MCF 10A (cell line): Measurements from ENCODE around the gene LRRC45. TPM values are rescaled to one million over a fixed set of nuclear protein-coding genes. Genes with fewer than 3 reads are reported as not detected.
"Not testable (repeated sequence)": the region's sequence is repeated elsewhere in the genome, so short reads cannot be mapped to it uniquely, and the experiment has no call there.

Source experiments
- BruUV-seq: library from RNA; stranded (reverse); fragments of 400-500 nt; replicated peaks from 2 replicates; lab custom pipeline; 2021; lab: Mats Ljungman, UMichigan
- CTCF ChIA-PET: fragments of 300-600 bp; sonication (Branson Sonifier 250); formaldehyde crosslinking; extraction: SDS; loops from one replicate; lab custom pipeline; 2021; ENCODE audit warnings: antibody characterized with exemption, inconsistent platforms; lab: Yijun Ruan, JAX
- POLR2A ChIA-PET: fragments of 300-600, 350-650 bp; sonication (Branson Sonifier 250); formaldehyde crosslinking; extraction: SDS; loops from one replicate; lab custom pipeline; 2020; ENCODE audit warnings: antibody characterized with exemption, inconsistent platforms; lab: Yijun Ruan, JAX
- DNase-seq: peaks from one replicate; pipeline ENCODE4 v3.0.0-alpha.2; 2018; ENCODE audit not compliant: unreplicated experiment
- H3K27ac Mint-ChIP-seq: one replicate; pipeline ENCODE4 v1.8.0; 2022; ENCODE audit warnings: mild to moderate bottlenecking, low read depth, mixed read lengths; ENCODE audit not compliant: unreplicated experiment
- H3K27me3 Mint-ChIP-seq: one replicate; pipeline ENCODE4 v1.8.0; 2022; ENCODE audit warnings: mixed read lengths; ENCODE audit not compliant: insufficient read depth, unreplicated experiment
- H3K36me3 Mint-ChIP-seq: one replicate; pipeline ENCODE4 v1.8.0; 2022; ENCODE audit warnings: mild to moderate bottlenecking, moderate library complexity, mixed read lengths; ENCODE audit not compliant: insufficient read depth, unreplicated experiment
- H3K4me1 Mint-ChIP-seq: one replicate; pipeline ENCODE4 v1.8.0; 2022; ENCODE audit warnings: mixed read lengths; ENCODE audit not compliant: insufficient read depth, unreplicated experiment
- H3K4me3 Mint-ChIP-seq: one replicate; pipeline ENCODE4 v1.8.0; 2022; ENCODE audit warnings: mild to moderate bottlenecking, moderate library complexity, mixed read lengths; ENCODE audit not compliant: unreplicated experiment
- H3K9me3 Mint-ChIP-seq: one replicate; pipeline ENCODE4 v1.8.0; 2022; ENCODE audit warnings: mixed read lengths; ENCODE audit not compliant: unreplicated experiment
- CTCF ChIP-seq: fragments of 200-600 bp; IDR thresholded peaks from one replicate; pipeline ENCODE4 v1.8.0; 2022; ENCODE audit warnings: antibody characterized with exemption, mild to moderate bottlenecking; ENCODE audit not compliant: unreplicated experiment
- intact Hi-C: fragments of 100-400 bp; cut with micrococcal nuclease; formaldehyde crosslinking; loops from 2 replicates; pipeline ENCODE4 v1.14.1; 2022
- total RNA-seq: library from RNA; stranded (reverse); gene quantifications from 2 replicates; pipeline ENCODE4 v1.2.3, GENCODE V29; 2022

Gene LRRC45
- total RNA-seq, 1 experiment from 2014 or later, result 3.4 TPM

- POLR2A ChIA-PET, result interaction anchor here (0.6 to 5.0 kb wide), 11 partner anchors 10 to 210 kb away, joined by 3 to 55 read pairs (median 4); no protein-coding TSS in a partner anchor
- intact Hi-C loops, result no loop called here
- TF ChIP-seq CTCF, result no peak
- Mint-ChIP-seq H3K4me3 (peak overlapping the region; percentile 97), H3K27me3 (no peaks in the 10 kb centered on the region), H3K4me1 (peaks cover 29% of the 10 kb centered on the region), H3K36me3 (peaks cover 15% of the 10 kb centered on the region), H3K9me3 (no peaks in the 10 kb centered on the region), H3K27ac (peak overlapping the region; percentile 61)
- DNase-seq, result peak; percentile 57
- BruUV-seq, result no TSS peak
- CTCF ChIA-PET, result interaction anchor here (0.6 to 2.1 kb wide), 7 partner anchors 11 to 1205 kb away, joined by 3 to 7 read pairs (median 4); no protein-coding TSS in a partner anchor
Observed at GRCh38 chr17:81980707-81981343, 42.3 kb upstream of the LRRC45 start.

GRCh38 chr17:81981511-81981910 lies 41.6 kb upstream of the LRRC45 start:
- DNase-seq, result peak; percentile 44
- Mint-ChIP-seq H3K36me3 (peaks cover 22% of the 10 kb centered on the region), H3K4me1 (peaks cover 29% of the 10 kb centered on the region), H3K27ac (peak overlapping the region; percentile 61)
- H3K27me3 Mint-ChIP-seq, intact Hi-C loops, H3K4me3 Mint-ChIP-seq, BruUV-seq, H3K9me3 Mint-ChIP-seq: not testable (repeated sequence)
- POLR2A ChIA-PET, result interaction anchor here (1.2 to 5.0 kb wide), 4 partner anchors 10 to 64 kb away, joined by 4 to 55 read pairs (median 10); no protein-coding TSS in a partner anchor
- CTCF ChIA-PET, result interaction anchor here (0.6 to 2.1 kb wide), 4 partner anchors 22 to 112 kb away, joined by 3 to 7 read pairs (median 3); no protein-coding TSS in a partner anchor

- peaks cover 29% of the 10 kb centered on the region for H3K4me1 Mint-ChIP-seq
- intact Hi-C loops, result no loop called here
- no TSS peak for BruUV-seq
- H3K36me3 Mint-ChIP-seq, result peaks cover 27% of the 10 kb centered on the region
- ChIA-PET CTCF (interaction anchor here (0.7 to 1.6 kb wide), 3 partner anchors 9 to 37 kb away, joined by 3 to 4 read pairs (median 3); no protein-coding TSS in a partner anchor), POLR2A (interaction anchor here (5.0 kb wide), 1 partner anchor 8 kb away, joined by 55 read pairs; no protein-coding TSS in a partner anchor)
- no peaks in the 10 kb centered on the region for H3K9me3 Mint-ChIP-seq
- no peak for DNase-seq
- no peak overlapping the region for H3K27ac Mint-ChIP-seq
- TF ChIP-seq CTCF, result no peak
- H3K27me3 Mint-ChIP-seq, result no peaks in the 10 kb centered on the region
- H3K4me3 Mint-ChIP-seq, result no peak overlapping the region
Observed at GRCh38 chr17:81983011-81983638, 40.0 kb upstream of the LRRC45 start.

- no TSS peak for BruUV-seq
- ChIA-PET POLR2A (interaction anchor here (5.0 kb wide), 1 partner anchor 7 kb away, joined by 55 read pairs; no protein-coding TSS in a partner anchor), CTCF (interaction anchor here (0.9 to 1.6 kb wide), 2 partner anchors 35 to 36 kb away, joined by 3 to 4 read pairs; no protein-coding TSS in a partner anchor)
- Mint-ChIP-seq H3K36me3 (peaks cover 32% of the 10 kb centered on the region), H3K27me3 (no peaks in the 10 kb centered on the region), H3K9me3 (no peaks in the 10 kb centered on the region), H3K27ac (no peak overlapping the region), H3K4me1 (peaks cover 25% of the 10 kb centered on the region), H3K4me3 (no peak overlapping the region)
- no peak for TF ChIP-seq CTCF
- no peak for DNase-seq
- intact Hi-C loops, result no loop called here
Observed at GRCh38 chr17:81983639-81984373, 39.3 kb upstream of the LRRC45 start.
